ENCODE data around the gene ACTR3. TPM values are rescaled to one million over a fixed set of nuclear protein-coding genes. Genes with fewer than 3 reads are reported as not detected.
A peak's percentile ranks its signal among the peaks of the same experiment; 100 is the strongest.

ACTR3 gene
- total and polyA plus RNA-seq, 2 of the 8 experiments (the other 6 are each of a cell fraction or from before 2014, with no cell fraction given): 51.7 to 184 TPM

DNA sequence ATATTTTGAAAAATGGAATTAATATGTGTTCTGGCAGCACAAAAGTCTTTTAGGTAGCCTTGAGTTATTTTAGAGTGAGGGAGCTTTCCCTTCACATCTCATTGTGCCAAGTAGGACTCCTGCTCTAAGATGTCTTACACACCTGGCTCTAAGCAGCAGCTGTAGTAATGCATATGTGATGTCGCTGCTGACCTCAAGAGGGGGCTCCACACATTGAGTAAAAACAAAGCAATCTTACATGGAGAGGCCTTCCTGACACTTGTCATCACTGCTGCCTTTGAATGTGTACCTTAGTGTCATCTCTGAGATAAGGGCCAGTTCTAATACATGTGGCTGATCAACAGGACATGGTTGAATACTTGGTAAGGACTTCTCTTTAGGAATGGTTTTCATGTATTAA lies 75.8 kb downstream of the ACTR3 start:
- Histone ChIP-seq H3K9ac (replicated peaks in 1 of 4; ENCODE audit: extremely low read depth in 1 of 4, low read depth in 3 of 4, low read length in 3 of 4) (no peak overlapping the region), H3K4me2 (ENCODE audit: insufficient read depth in 1 of 2, low read depth in 2 of 2, low read length in 2 of 2) (no peak overlapping the region), H2AK5ac (ENCODE audit: low read depth, low read length) (no peak overlapping the region), H3K23me2 (ENCODE audit: low read depth, low read length) (no peaks in the 10 kb centered on the region), H3K4me1 (replicated peaks in 1 of 4; ENCODE audit: control insufficient read depth in 3 of 4, insufficient read depth in 4 of 4, low read length in 3 of 4) (no peaks in the 10 kb centered on the region), H3K9me3 (ENCODE audit: insufficient read depth in 2 of 2, low read depth in 1 of 2, low read length in 1 of 2) (no peaks in the 10 kb centered on the region), H3K27ac (ENCODE audit: low read depth, low read length) (no peak overlapping the region), H3K27me3 (replicated peaks in 1 of 4; ENCODE audit: control insufficient read depth in 3 of 4, extremely low read depth in 1 of 4, insufficient read depth in 3 of 4, low read length in 3 of 4) (peaks cover 0 to 1% (median 0%) of the 10 kb centered on the region in 4 experiments; a peak in 1 of 7 replicates), H4K20me1 (replicated peaks in 1 of 2; ENCODE audit: control insufficient read depth in 1 of 2, insufficient read depth in 2 of 2, low read length in 2 of 2) (no peaks in the 10 kb centered on the region), H3K18ac (ENCODE audit: extremely low read depth, low read length) (no peak overlapping the region), H2AFZ (ENCODE audit: low read length) (no peak overlapping the region), H3K4me3 (ENCODE audit: extremely low read depth in 1 of 4, insufficient read depth in 2 of 4, low read depth in 3 of 4, low read length in 4 of 4) (no peak overlapping the region), H4K91ac (replicated peaks; ENCODE audit: insufficient read length, low read length) (no peak overlapping the region), H3K56ac (replicated peaks; ENCODE audit: insufficient read length, low read depth, low read length) (no peak overlapping the region), H3K36me3 (ENCODE audit: control insufficient read depth in 2 of 4, insufficient read depth in 4 of 4, low read length in 3 of 4) (no peaks in the 10 kb centered on the region), H4K8ac (ENCODE audit: extremely low read depth, insufficient read depth, low read length) (no peak overlapping the region), H4K5ac (ENCODE audit: insufficient read length, low read depth, low read length) (no peak overlapping the region), H2BK20ac (ENCODE audit: low read length) (no peak overlapping the region), H3K23ac (ENCODE audit: insufficient read length) (no peak overlapping the region), H2BK5ac (ENCODE audit: low read depth, low read length) (no peak overlapping the region), H3K14ac (ENCODE audit: insufficient read length) (no peak overlapping the region), H3K79me1 (ENCODE audit: low read depth, low read length) (no peaks in the 10 kb centered on the region), H2BK120ac (replicated peaks; ENCODE audit: low read depth, low read length) (no peak overlapping the region), H3K4ac (replicated peaks; ENCODE audit: insufficient read length, low read depth, low read length) (no peak overlapping the region), H2BK15ac (ENCODE audit: low read length) (no peak overlapping the region), H2BK12ac (ENCODE audit: low read depth, low read length) (no peak overlapping the region), H3K79me2 (ENCODE audit: control insufficient read depth in 1 of 2, insufficient read depth in 2 of 2, low read length in 2 of 2) (no peaks in the 10 kb centered on the region)
- DNase-seq (ENCODE audit: low read depth in 1 of 2, low spot score in 2 of 2) (peak in 1 of 2 experiments; percentile 48), FAIRE-seq (peak; percentile 97)
- TF ChIP-seq, protein P1, sequence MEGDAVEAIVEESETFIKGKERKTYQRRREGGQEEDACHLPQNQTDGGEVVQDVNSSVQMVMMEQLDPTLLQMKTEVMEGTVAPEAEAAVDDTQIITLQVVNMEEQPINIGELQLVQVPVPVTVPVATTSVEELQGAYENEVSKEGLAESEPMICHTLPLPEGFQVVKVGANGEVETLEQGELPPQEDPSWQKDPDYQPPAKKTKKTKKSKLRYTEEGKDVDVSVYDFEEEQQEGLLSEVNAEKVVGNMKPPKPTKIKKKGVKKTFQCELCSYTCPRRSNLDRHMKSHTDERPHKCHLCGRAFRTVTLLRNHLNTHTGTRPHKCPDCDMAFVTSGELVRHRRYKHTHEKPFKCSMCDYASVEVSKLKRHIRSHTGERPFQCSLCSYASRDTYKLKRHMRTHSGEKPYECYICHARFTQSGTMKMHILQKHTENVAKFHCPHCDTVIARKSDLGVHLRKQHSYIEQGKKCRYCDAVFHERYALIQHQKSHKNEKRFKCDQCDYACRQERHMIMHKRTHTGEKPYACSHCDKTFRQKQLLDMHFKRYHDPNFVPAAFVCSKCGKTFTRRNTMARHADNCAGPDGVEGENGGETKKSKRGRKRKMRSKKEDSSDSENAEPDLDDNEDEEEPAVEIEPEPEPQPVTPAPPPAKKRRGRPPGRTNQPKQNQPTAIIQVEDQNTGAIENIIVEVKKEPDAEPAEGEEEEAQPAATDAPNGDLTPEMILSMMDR (IDR thresholded peaks at IDR 0.05; ENCODE audit: control extremely low read depth in 1 of 3, insufficient read depth in 1 of 3, low read depth in 1 of 3, low read length in 3 of 3): peak; percentile 18 to 79 (median 64)
- TF ChIP-seq CREB1 (IDR thresholded peaks at IDR 0.05) (0 out of 2 replicates have a peak, but pooled peaks have one; percentile 33), BCL11A (IDR thresholded peaks at IDR 0.05; ENCODE audit: low read depth in 2 of 2, low read length in 2 of 2) (no peak), RAD21 (IDR thresholded peaks at IDR 0.05 in 1 of 2, conservative IDR thresholded peaks at IDR 0.05 in 1 of 2; ENCODE audit: low read depth in 2 of 2, low read length in 2 of 2) (peak; percentile 67 to 80)
- ChIA-PET CTCF (ENCODE audit: partially characterized antibody) (interaction anchor here (0.6 to 2.9 kb wide), 23 partner anchors 9 to 586 kb away, joined by 3 to 18 read pairs (median 4); no protein-coding TSS in a partner anchor), POLR2A (ENCODE audit: partially characterized antibody) (no interaction called here)
- WGBS, 2 experiments (ENCODE audit: extremely low coverage in 1 of 2, insufficient coverage in 1 of 2, insufficient read length in 1 of 2, insufficient replicate concordance in 2 of 2, low coverage in 1 of 2, low lambda C conversion rate in 2 of 2, missing lambda C conversion rate in 1 of 2): 6% methylated on average over 1 of the region's 1 CpG; no CpG with 5 or more reads in 1 of the 2 experiments
